Measurements from ENCODE around the gene STX18. TPM values are rescaled to one million over a fixed set of nuclear protein-coding genes. Genes with fewer than 3 reads are reported as not detected.

The STX18 gene
- total RNA-seq, 1 experiment from 2014 or later: 20.9 TPM

- no peak overlapping the region for H3K23ac ChIP-seq (ENCODE audit: insufficient read length, low read depth, low read length)
- no peak overlapping the region for H3T11ph ChIP-seq (ENCODE audit: low read length)
- no CpG with 5 or more reads among the region's 8 CpGs for WGBS (ENCODE audit: extremely low coverage, insufficient read length, low lambda C conversion rate)
- H4K8ac ChIP-seq (replicated peaks; ENCODE audit: insufficient read length, low read depth, low read length): no peak overlapping the region
- no peak overlapping the region for H2AFZ ChIP-seq (ENCODE audit: low read length)
- no peak overlapping the region for H3K14ac ChIP-seq (ENCODE audit: insufficient read depth, low read length)
- no peak overlapping the region for H4K5ac ChIP-seq (ENCODE audit: insufficient read length, low read depth, low read length)
- no peak overlapping the region for H2BK20ac ChIP-seq (ENCODE audit: low read depth, low read length, poor library complexity, severe bottlenecking)
- Mint-ChIP-seq H3K4me1 (peaks cover 23 to 35% of the 10 kb centered on the region in 2 experiments), H3K9me3 (no peaks in the 10 kb centered on the region), H3K27ac (no peak overlapping the region), H3K36me3 (ENCODE audit: insufficient read depth in 1 of 3, low read depth in 3 of 3) (peaks cover 5 to 26% (median 10%) of the 10 kb centered on the region in 3 experiments), H3K4me3 (no peak overlapping the region), H3K27me3 (ENCODE audit: low read depth) (no peaks in the 10 kb centered on the region; the same call in 1 of the 2 replicates)
- H3K9me3 ChIP-seq (ENCODE audit: control insufficient read depth, low read depth, low read length): no peaks in the 10 kb centered on the region
- H3K56ac ChIP-seq (ENCODE audit: insufficient read length, low read depth, low read length): no peak overlapping the region
- H3K4me1 ChIP-seq (ENCODE audit: insufficient read depth, low read length): peaks cover 14% of the 10 kb centered on the region; the same call in 1 of the 2 replicates
- no peaks in the 10 kb centered on the region for H3K23me2 ChIP-seq (ENCODE audit: insufficient read length, low read depth, low read length, poor library complexity, severe bottlenecking)
- no peak overlapping the region for H3K18ac ChIP-seq (ENCODE audit: insufficient read length, low read depth, low read length)
- no peak overlapping the region for H3K4me2 ChIP-seq (ENCODE audit: insufficient read depth, insufficient read length, low read length)
- no peak overlapping the region for H2BK15ac ChIP-seq (ENCODE audit: low read depth, low read length)
- H3K79me2 ChIP-seq (ENCODE audit: insufficient read depth, low read length): no peaks in the 10 kb centered on the region
- H4K91ac ChIP-seq (ENCODE audit: insufficient read length, low read depth, low read length): no peak overlapping the region
- H2BK5ac ChIP-seq (ENCODE audit: insufficient read length, low read length): no peak overlapping the region
- H2BK120ac ChIP-seq (ENCODE audit: low read depth, low read length, poor library complexity, severe bottlenecking): no peak overlapping the region
- H2AK5ac ChIP-seq (ENCODE audit: insufficient read length, low read length): no peak overlapping the region
- no peaks in the 10 kb centered on the region for H3K27me3 ChIP-seq (ENCODE audit: insufficient read depth, low read length)
- H3K9ac ChIP-seq (ENCODE audit: extremely low read depth, insufficient read length, low read length): no peak overlapping the region
- H3K79me1 ChIP-seq (ENCODE audit: insufficient read depth, low read depth, low read length, poor library complexity, severe bottlenecking): no peaks in the 10 kb centered on the region
- no peak overlapping the region for H3K4ac ChIP-seq (ENCODE audit: low read depth, low read length)
- no peak overlapping the region for H2BK12ac ChIP-seq (ENCODE audit: insufficient read length, low read depth, low read length)
- H3K27ac ChIP-seq (ENCODE audit: insufficient read length, low read depth, low read length): no peak overlapping the region
- no peaks in the 10 kb centered on the region for H4K20me1 ChIP-seq (ENCODE audit: control insufficient read depth, insufficient read depth, insufficient read length)
- TF ChIP-seq, protein P1, sequence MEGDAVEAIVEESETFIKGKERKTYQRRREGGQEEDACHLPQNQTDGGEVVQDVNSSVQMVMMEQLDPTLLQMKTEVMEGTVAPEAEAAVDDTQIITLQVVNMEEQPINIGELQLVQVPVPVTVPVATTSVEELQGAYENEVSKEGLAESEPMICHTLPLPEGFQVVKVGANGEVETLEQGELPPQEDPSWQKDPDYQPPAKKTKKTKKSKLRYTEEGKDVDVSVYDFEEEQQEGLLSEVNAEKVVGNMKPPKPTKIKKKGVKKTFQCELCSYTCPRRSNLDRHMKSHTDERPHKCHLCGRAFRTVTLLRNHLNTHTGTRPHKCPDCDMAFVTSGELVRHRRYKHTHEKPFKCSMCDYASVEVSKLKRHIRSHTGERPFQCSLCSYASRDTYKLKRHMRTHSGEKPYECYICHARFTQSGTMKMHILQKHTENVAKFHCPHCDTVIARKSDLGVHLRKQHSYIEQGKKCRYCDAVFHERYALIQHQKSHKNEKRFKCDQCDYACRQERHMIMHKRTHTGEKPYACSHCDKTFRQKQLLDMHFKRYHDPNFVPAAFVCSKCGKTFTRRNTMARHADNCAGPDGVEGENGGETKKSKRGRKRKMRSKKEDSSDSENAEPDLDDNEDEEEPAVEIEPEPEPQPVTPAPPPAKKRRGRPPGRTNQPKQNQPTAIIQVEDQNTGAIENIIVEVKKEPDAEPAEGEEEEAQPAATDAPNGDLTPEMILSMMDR (conservative IDR thresholded peaks at IDR 0.05): no peak
- no peak for DNase-seq
Measured at GRCh38 chr4:4456816-4457578, 84.9 kb downstream of the STX18 start.
